Uterus (tissue), 4 donors: Measurements from ENCODE around the gene LMLN. TPM values are rescaled to one million over a fixed set of nuclear protein-coding genes. Genes with fewer than 3 reads are reported as not detected.

Source experiments
- DNase-seq, 2 donors: peaks; one replicate each; pipeline ENCODE4 v3.0.0-alpha.2; 2019 to 2020
- H3K27ac ChIP-seq, 2 donors: fragments of 200-600 bp; sonication (generic); 1 replicate in 1 of 2; 2 replicates in 1 of 2; pipeline ENCODE4 v1.5.1; 2016 to 2018
- H3K27me3 ChIP-seq, 2 donors: fragments of 200-600 bp; sonication (generic); one replicate each; pipeline ENCODE4 v1.5.1; 2018 to 2019; ENCODE audit warnings: control low read depth in 1 of 2
- H3K36me3 ChIP-seq, 2 donors: fragments of 200-600 bp; sonication (generic); one replicate each; pipeline ENCODE4 v1.5.1; 2019; ENCODE audit warnings: control low read depth in 1 of 2
- H3K4me1 ChIP-seq, 2 donors: fragments of 200-600 bp; sonication (generic); one replicate each; pipeline ENCODE4 v1.5.1; 2018 to 2019; ENCODE audit warnings: control low read depth in 1 of 2
- H3K4me3 ChIP-seq, 2 donors: fragments of 200-600 bp; sonication (generic); 1 replicate in 1 of 2; 2 replicates in 1 of 2; pipeline ENCODE4 v1.5.1; 2018 to 2019; ENCODE audit warnings: mild to moderate bottlenecking in 1 of 2
- H3K9me3 ChIP-seq, 2 donors: fragments of 200-600 bp; sonication (generic); one replicate each; pipeline ENCODE4 v1.5.1; 2019; ENCODE audit warnings: control low read depth in 1 of 2
- CTCF ChIP-seq, 4 experiments: fragments of 200-600 bp in 2 of 4; fragments of 450-650 bp in 2 of 4; sonication (generic) in 2 of 4; IDR thresholded peaks; one replicate each; pipeline ENCODE4 v1.5.1; 2016 to 2019; ENCODE audit warnings: antibody characterized with exemption in 4 of 4, mild to moderate bottlenecking in 2 of 4, moderate library complexity in 1 of 4
- POLR2A ChIP-seq, 2 donors: fragments of 450-650 bp; IDR thresholded peaks; one replicate each; pipeline ENCODE4 v1.6.1; 2016; ENCODE audit warnings: antibody characterized with exemption in 2 of 2, mild to moderate bottlenecking in 1 of 2, moderate library complexity in 1 of 2
- intact Hi-C: fragments of 100-400 bp; cut with DNase I; formaldehyde crosslinking; loops from one replicate; pipeline ENCODE4 v1.15.1; 2023; ENCODE audit warnings: low total_unique reads
- total RNA-seq, 4 donors: library from RNA; depleted of rRNA in 3 of 4; stranded (reverse); fragments of >200 nt in 3 of 4; gene quantifications; one replicate each; pipeline versions ENCODE4 v1.1.0 to v1.2.4, GENCODE V29; 2014 to 2023
- donor health status: DM: yes; HTN: yes; CAD: no.

LMLN gene
- total RNA-seq, 4 donors from 2014 or later = 0.77 to 11.3 (median 6.8) TPM

- DNase-seq = no peak
- Histone ChIP-seq H3K27ac (no peak overlapping the region), H3K9me3 (no peaks in the 10 kb centered on the region), H3K4me3 (no peak overlapping the region), H3K36me3 (no peaks in the 10 kb centered on the region), H3K27me3 (no peaks in the 10 kb centered on the region), H3K4me1 (no peaks in the 10 kb centered on the region)
- intact Hi-C loops = no loop called here
- TF ChIP-seq CTCF (IDR thresholded peaks at IDR 0.05) (no peak), POLR2A (IDR thresholded peaks at IDR 0.05) (no peak)
Observed at GRCh38 chr3:197983076-197983475, 23.1 kb downstream of the LMLN start.

- H3K9me3 ChIP-seq = no peaks in the 10 kb centered on the region
- DNase-seq = no peak
- intact Hi-C loops = no loop called here
- H3K36me3 ChIP-seq = no peaks in the 10 kb centered on the region
- no peak for TF ChIP-seq CTCF (IDR thresholded peaks at IDR 0.05)
- no peak for TF ChIP-seq POLR2A (IDR thresholded peaks at IDR 0.05)
- no peaks in the 10 kb centered on the region for H3K27me3 ChIP-seq
- H3K27ac ChIP-seq = no peak overlapping the region
- no peaks in the 10 kb centered on the region for H3K4me1 ChIP-seq
- no peak overlapping the region for H3K4me3 ChIP-seq
Observed at GRCh38 chr3:197989651-197990050, 29.6 kb downstream of the LMLN start.

GRCh38 chr3:197994736-197995135 is 34.7 kb downstream of the LMLN start:
- H3K4me1 ChIP-seq = no peaks in the 10 kb centered on the region
- H3K4me3 ChIP-seq = no peak overlapping the region
- TF ChIP-seq POLR2A (IDR thresholded peaks at IDR 0.05) (no peak), CTCF (IDR thresholded peaks at IDR 0.05) (no peak)
- H3K27me3 ChIP-seq = no peaks in the 10 kb centered on the region
- intact Hi-C loops = no loop called here
- no peak overlapping the region for H3K27ac ChIP-seq
- no peaks in the 10 kb centered on the region for H3K36me3 ChIP-seq
- no peaks in the 10 kb centered on the region for H3K9me3 ChIP-seq
- DNase-seq = no peak

- no peak overlapping the region for H3K4me3 ChIP-seq
- H3K27me3 ChIP-seq = no peaks in the 10 kb centered on the region
- intact Hi-C loops = no loop called here
- H3K27ac ChIP-seq = no peak overlapping the region
- no peaks in the 10 kb centered on the region for H3K36me3 ChIP-seq
- no peaks in the 10 kb centered on the region for H3K4me1 ChIP-seq
- no peaks in the 10 kb centered on the region for H3K9me3 ChIP-seq
- no peak for DNase-seq
- no peak for TF ChIP-seq CTCF (IDR thresholded peaks at IDR 0.05)
Observed at GRCh38 chr3:197996855-197997254, 36.8 kb downstream of the LMLN start.

GRCh38 chr3:197997936-197998335 is 37.9 kb downstream of the LMLN start:
- no peak overlapping the region for H3K4me3 ChIP-seq
- no peaks in the 10 kb centered on the region for H3K27me3 ChIP-seq
- H3K4me1 ChIP-seq = no peaks in the 10 kb centered on the region
- no peaks in the 10 kb centered on the region for H3K36me3 ChIP-seq
- no peaks in the 10 kb centered on the region for H3K9me3 ChIP-seq
- no peak overlapping the region for H3K27ac ChIP-seq
- DNase-seq = no peak
- intact Hi-C loops = no loop called here
- TF ChIP-seq CTCF (IDR thresholded peaks at IDR 0.05) (no peak), POLR2A (IDR thresholded peaks at IDR 0.05) (no peak)
